HCT116 (cell line): ENCODE data around the gene BBC3. TPM values are rescaled to one million over a fixed set of nuclear protein-coding genes. Genes with fewer than 3 reads are reported as not detected.
A peak's percentile ranks its signal among the peaks of the same experiment; 100 is the strongest.

Experiments used
- ATAC-seq: fragments of 200-7000 bp; cut with Tn5 transposase; 2 replicates; pipeline ENCODE4 v1.9.1; 2020; ENCODE audit warnings: mild to moderate bottlenecking, moderate library complexity
- BruUV-seq: library from RNA; stranded (reverse); fragments of 400-500 nt; replicated peaks from 2 replicates; lab custom pipeline; 2021; lab: Mats Ljungman, UMichigan
- CTCF ChIA-PET: fragments of 300-600 bp; sonication (Branson Sonifier 250); formaldehyde crosslinking; loops from one replicate; lab custom pipeline; 2021; ENCODE audit warnings: antibody characterized with exemption; lab: Charles Lee
- POLR2A ChIA-PET: fragments of 300-600, 350-600 bp; sonication (Branson Sonifier 250); formaldehyde crosslinking; loops from one replicate; lab custom pipeline; 2021; ENCODE audit warnings: antibody characterized with exemption; lab: Charles Lee
- RAD21 ChIA-PET, 2 experiments: fragments of 300-600 bp; sonication (Branson Sonifier 250); formaldehyde crosslinking; loops; one replicate each; lab custom pipeline; 2023; ENCODE audit warnings: low total read pairs in 2 of 2; ENCODE audit not compliant: uncharacterized antibody in 2 of 2, unreplicated experiment in 2 of 2, low non-redundant PET in 1 of 2; lab: Charles Lee
- DNase-seq: peaks from one replicate; pipeline ENCODE4 v3.0.0-alpha.2; 2010; ENCODE audit warnings: low read depth, low spot score
- H2AFZ ChIP-seq: fragments of 200-600 bp; shearing (Covaris generic), sonication (generic); 2 replicates; pipeline ENCODE4 v1.6.1; 2017; ENCODE audit warnings: low read depth, mixed run types, mixed read lengths, antibody characterized with exemption, low read length; ENCODE audit not compliant: poor library complexity, severe bottlenecking
- H3K27ac ChIP-seq: 2 replicates; pipeline ENCODE4 v1.5.1; 2012; ENCODE audit warnings: low read depth, low read length
- H3K27me3 ChIP-seq: fragments of 200-600 bp; sonication (generic); 2 replicates; pipeline ENCODE4 v1.6.1; 2016; ENCODE audit warnings: mixed run types, low read length, mixed read lengths; ENCODE audit not compliant: insufficient read depth
- H3K36me3 ChIP-seq, 2 experiments: fragments of 200-500 bp in 1 of 2; fragments of 200-600 bp in 1 of 2; sonication (Bioruptor generic) in 1 of 2; sonication (generic) in 1 of 2; 2 replicates each; pipeline versions ENCODE4 v1.5.1 to v1.6.1; 2014 to 2016; ENCODE audit warnings: low read length in 2 of 2, inconsistent platforms in 1 of 2, mixed read lengths in 1 of 2, mixed run types in 1 of 2; ENCODE audit not compliant: insufficient read depth in 2 of 2, control insufficient read depth in 1 of 2
- H3K4me1 ChIP-seq, 2 experiments: fragments of 200-600 bp in 1 of 2; sonication (generic) in 1 of 2; 2 replicates each; pipeline versions ENCODE4 v1.5.1 to v1.6.1; 2012 to 2017; ENCODE audit warnings: low read length in 2 of 2, inconsistent platforms in 1 of 2, mild to moderate bottlenecking in 1 of 2, mixed read lengths in 1 of 2, mixed run types in 1 of 2, moderate library complexity in 1 of 2; ENCODE audit not compliant: insufficient read depth in 2 of 2, control insufficient read depth in 1 of 2
- H3K4me2 ChIP-seq: fragments of 200-600 bp; sonication (generic); 2 replicates; pipeline ENCODE4 v1.6.1; 2017; ENCODE audit warnings: mixed run types, low read length, mixed read lengths
- H3K4me3 ChIP-seq, 2 experiments: fragments of 200-600 bp in 1 of 2; sonication (generic) in 1 of 2; replicated peaks in 1 of 2; 2 replicates each; pipeline ENCODE4 v1.5.1; 2011 to 2016; ENCODE audit warnings: low read length in 2 of 2, control low read depth in 1 of 2, low read depth in 1 of 2, mild to moderate bottlenecking in 1 of 2, mixed read lengths in 1 of 2, mixed run types in 1 of 2
- H3K79me2 ChIP-seq: fragments of 200-600 bp; sonication (generic); 2 replicates; pipeline ENCODE4 v1.6.1; 2017; ENCODE audit warnings: mild to moderate bottlenecking, mixed run types, low read length, moderate library complexity, mixed read lengths; ENCODE audit not compliant: insufficient read depth
- H3K9ac ChIP-seq: fragments of 200-600 bp; sonication (generic); 2 replicates; pipeline ENCODE4 v1.6.1; 2016; ENCODE audit warnings: low read length, mixed read lengths
- H3K9me2 ChIP-seq: fragments of 200-600 bp; sonication (generic), shearing (Covaris generic); 2 replicates; pipeline ENCODE4 v1.6.1; 2017; ENCODE audit warnings: mixed run types, mild to moderate bottlenecking, moderate library complexity; ENCODE audit not compliant: insufficient read depth
- H3K9me3 ChIP-seq, 2 experiments: fragments of 200-500 bp in 1 of 2; fragments of 200-600 bp in 1 of 2; sonication (Bioruptor generic) in 1 of 2; sonication (generic) in 1 of 2; 2 replicates each; pipeline ENCODE4 v1.6.1; 2014 to 2017; ENCODE audit warnings: low read length in 2 of 2, mixed read lengths in 2 of 2, inconsistent platforms in 1 of 2, low read depth in 1 of 2, mild to moderate bottlenecking in 1 of 2, mixed run types in 1 of 2, moderate library complexity in 1 of 2; ENCODE audit not compliant: control insufficient read depth in 1 of 2, insufficient read depth in 1 of 2
- H4K20me1 ChIP-seq: fragments of 200-600 bp; sonication (generic), shearing (Covaris generic); 2 replicates; pipeline ENCODE4 v1.6.1; 2017; ENCODE audit warnings: mixed run types, mild to moderate bottlenecking, moderate library complexity; ENCODE audit not compliant: insufficient read depth
- CBX3 ChIP-seq: IDR thresholded peaks from 2 replicates; pipeline ENCODE4 v1.6.1; 2012; ENCODE audit warnings: low read depth
- EGR1 ChIP-seq: IDR thresholded peaks from 2 replicates; pipeline ENCODE4 v1.6.1; 2012; ENCODE audit warnings: low read depth
- FOSL1 ChIP-seq: IDR thresholded peaks from 2 replicates; pipeline ENCODE4 v1.6.1; 2012; ENCODE audit warnings: low read depth
- JUND ChIP-seq: IDR thresholded peaks from 2 replicates; pipeline ENCODE4 v1.6.1; 2012
- POLR2A ChIP-seq: IDR thresholded peaks from 2 replicates; pipeline ENCODE4 v1.7.0; 2011; ENCODE audit warnings: borderline replicate concordance; ENCODE audit not compliant: insufficient read depth, insufficient read length; ENCODE audit errors: extremely low read depth
- POLR2AphosphoS5 ChIP-seq: IDR thresholded peaks from 2 replicates; pipeline ENCODE4 v1.6.1; 2011; ENCODE audit warnings: mild to moderate bottlenecking, low read depth, low read length, moderate library complexity
- RAD21 ChIP-seq: IDR thresholded peaks from 2 replicates; pipeline ENCODE4 v1.6.1; 2012; ENCODE audit warnings: low read depth, mild to moderate bottlenecking
- SP1 ChIP-seq: IDR thresholded peaks from 2 replicates; pipeline ENCODE4 v1.6.1; 2012; ENCODE audit warnings: low read depth
- TCF7L2 ChIP-seq: IDR thresholded peaks from 2 replicates; pipeline ENCODE4 v1.7.0; 2011; ENCODE audit warnings: borderline replicate concordance, inconsistent platforms; ENCODE audit not compliant: insufficient read depth, insufficient read length; ENCODE audit errors: extremely low read depth
- YY1 ChIP-seq: IDR thresholded peaks from 2 replicates; pipeline ENCODE4 v1.6.1; 2011; ENCODE audit warnings: low read length, low read depth, moderate library complexity, mild to moderate bottlenecking; ENCODE audit not compliant: insufficient replicate concordance; ENCODE audit errors: extremely low read depth
- intact Hi-C: fragments of 100-400 bp; cut with micrococcal nuclease; formaldehyde crosslinking; loops from 2 replicates; pipeline ENCODE4 v1.10.0; 2022
- total RNA-seq: library from RNA; stranded (reverse); gene quantifications from one replicate; pipeline ENCODE4 v1.2.1, GENCODE V29; 2021; ENCODE audit not compliant: unreplicated experiment
- TF ChIP-seq, protein P1 (sequence below): IDR thresholded peaks from 2 replicates; pipeline ENCODE4 v1.6.1; 2012
- TF ChIP-seq, protein P2 (sequence below): IDR thresholded peaks from 2 replicates; pipeline ENCODE4 v1.6.1; 2012; ENCODE audit warnings: low read depth
- TF ChIP-seq, protein P3 (sequence below), 3 experiments: fragments of 200-600 bp in 1 of 3; sonication (generic) in 1 of 3; IDR thresholded peaks in 2 of 3; conservative IDR thresholded peaks in 1 of 3; 2 replicates each; pipeline ENCODE4 v1.5.1; 2012 to 2017; ENCODE audit warnings: low read depth in 2 of 3, low read length in 2 of 3, antibody characterized with exemption in 1 of 3, borderline replicate concordance in 1 of 3, control low read depth in 1 of 3, mild to moderate bottlenecking in 1 of 3, mixed read lengths in 1 of 3, mixed run types in 1 of 3, moderate library complexity in 1 of 3; ENCODE audit not compliant: insufficient read depth in 1 of 3

BBC3 gene
- total RNA-seq, 1 experiment from 2014 or later, result 45.0 TPM

- Histone ChIP-seq H2AFZ (no peak overlapping the region), H3K79me2 (no peaks in the 10 kb centered on the region), H3K4me1 (peaks cover 28 to 44% of the 10 kb centered on the region in 2 experiments), H3K9me2 (no peaks in the 10 kb centered on the region), H3K9ac (peak overlapping the region; percentile 43), H3K4me2 (peak overlapping the region; percentile 73), H3K27ac (peak overlapping the region; percentile 51; the same call in 1 of the 2 replicates), H3K36me3 (no peaks in the 10 kb centered on the region), H3K4me3 (peak overlapping the region; percentile 27 to 39), H3K9me3 (no peaks in the 10 kb centered on the region), H3K27me3 (no peaks in the 10 kb centered on the region), H4K20me1 (no peaks in the 10 kb centered on the region)
- TSS peak; percentile 79 for BruUV-seq
- CTCF ChIA-PET, result no interaction called here
- RAD21 ChIA-PET, result interaction anchor here in 1 of 2 experiments (0.6 kb wide), 1 partner anchor 69 kb away, joined by 5 read pairs; no protein-coding TSS in a partner anchor
- DNase-seq (peak; percentile 77), ATAC-seq (peak; percentile 73)
- intact Hi-C loops, result no loop called here
- POLR2A ChIA-PET, result interaction anchor here (0.5 to 1.0 kb wide), 8 partner anchors 9 to 1549 kb away, joined by 3 to 7 read pairs (median 4); partner anchors contain the start of genes QPCTL and SNRPD2
- no peak for TF ChIP-seq RAD21
- peak; percentile 35; the same call in 1 of the 2 replicates for TF ChIP-seq EGR1
- no peak for TF ChIP-seq POLR2A
- TF ChIP-seq, protein P1, sequence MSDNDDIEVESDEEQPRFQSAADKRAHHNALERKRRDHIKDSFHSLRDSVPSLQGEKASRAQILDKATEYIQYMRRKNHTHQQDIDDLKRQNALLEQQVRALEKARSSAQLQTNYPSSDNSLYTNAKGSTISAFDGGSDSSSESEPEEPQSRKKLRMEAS, result no peak
- TF ChIP-seq SP1, result peak; percentile 55; the same call in 1 of the 2 replicates
- peak; percentile 89 for TF ChIP-seq YY1
- TF ChIP-seq CBX3, result peak; percentile 35; the same call in 1 of the 2 replicates
- TF ChIP-seq, protein P2, sequence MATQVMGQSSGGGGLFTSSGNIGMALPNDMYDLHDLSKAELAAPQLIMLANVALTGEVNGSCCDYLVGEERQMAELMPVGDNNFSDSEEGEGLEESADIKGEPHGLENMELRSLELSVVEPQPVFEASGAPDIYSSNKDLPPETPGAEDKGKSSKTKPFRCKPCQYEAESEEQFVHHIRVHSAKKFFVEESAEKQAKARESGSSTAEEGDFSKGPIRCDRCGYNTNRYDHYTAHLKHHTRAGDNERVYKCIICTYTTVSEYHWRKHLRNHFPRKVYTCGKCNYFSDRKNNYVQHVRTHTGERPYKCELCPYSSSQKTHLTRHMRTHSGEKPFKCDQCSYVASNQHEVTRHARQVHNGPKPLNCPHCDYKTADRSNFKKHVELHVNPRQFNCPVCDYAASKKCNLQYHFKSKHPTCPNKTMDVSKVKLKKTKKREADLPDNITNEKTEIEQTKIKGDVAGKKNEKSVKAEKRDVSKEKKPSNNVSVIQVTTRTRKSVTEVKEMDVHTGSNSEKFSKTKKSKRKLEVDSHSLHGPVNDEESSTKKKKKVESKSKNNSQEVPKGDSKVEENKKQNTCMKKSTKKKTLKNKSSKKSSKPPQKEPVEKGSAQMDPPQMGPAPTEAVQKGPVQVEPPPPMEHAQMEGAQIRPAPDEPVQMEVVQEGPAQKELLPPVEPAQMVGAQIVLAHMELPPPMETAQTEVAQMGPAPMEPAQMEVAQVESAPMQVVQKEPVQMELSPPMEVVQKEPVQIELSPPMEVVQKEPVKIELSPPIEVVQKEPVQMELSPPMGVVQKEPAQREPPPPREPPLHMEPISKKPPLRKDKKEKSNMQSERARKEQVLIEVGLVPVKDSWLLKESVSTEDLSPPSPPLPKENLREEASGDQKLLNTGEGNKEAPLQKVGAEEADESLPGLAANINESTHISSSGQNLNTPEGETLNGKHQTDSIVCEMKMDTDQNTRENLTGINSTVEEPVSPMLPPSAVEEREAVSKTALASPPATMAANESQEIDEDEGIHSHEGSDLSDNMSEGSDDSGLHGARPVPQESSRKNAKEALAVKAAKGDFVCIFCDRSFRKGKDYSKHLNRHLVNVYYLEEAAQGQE, result no peak
- TF ChIP-seq, protein P3, sequence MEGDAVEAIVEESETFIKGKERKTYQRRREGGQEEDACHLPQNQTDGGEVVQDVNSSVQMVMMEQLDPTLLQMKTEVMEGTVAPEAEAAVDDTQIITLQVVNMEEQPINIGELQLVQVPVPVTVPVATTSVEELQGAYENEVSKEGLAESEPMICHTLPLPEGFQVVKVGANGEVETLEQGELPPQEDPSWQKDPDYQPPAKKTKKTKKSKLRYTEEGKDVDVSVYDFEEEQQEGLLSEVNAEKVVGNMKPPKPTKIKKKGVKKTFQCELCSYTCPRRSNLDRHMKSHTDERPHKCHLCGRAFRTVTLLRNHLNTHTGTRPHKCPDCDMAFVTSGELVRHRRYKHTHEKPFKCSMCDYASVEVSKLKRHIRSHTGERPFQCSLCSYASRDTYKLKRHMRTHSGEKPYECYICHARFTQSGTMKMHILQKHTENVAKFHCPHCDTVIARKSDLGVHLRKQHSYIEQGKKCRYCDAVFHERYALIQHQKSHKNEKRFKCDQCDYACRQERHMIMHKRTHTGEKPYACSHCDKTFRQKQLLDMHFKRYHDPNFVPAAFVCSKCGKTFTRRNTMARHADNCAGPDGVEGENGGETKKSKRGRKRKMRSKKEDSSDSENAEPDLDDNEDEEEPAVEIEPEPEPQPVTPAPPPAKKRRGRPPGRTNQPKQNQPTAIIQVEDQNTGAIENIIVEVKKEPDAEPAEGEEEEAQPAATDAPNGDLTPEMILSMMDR (IDR thresholded peaks at IDR 0.05 in 2 of 3, conservative IDR thresholded peaks at IDR 0.05 in 1 of 3; ENCODE audit: borderline replicate concordance in 1 of 3, insufficient read depth in 1 of 3, low read depth in 2 of 3, low read length in 2 of 3), result no peak
- TF ChIP-seq JUND, result peak; percentile 80
- TF ChIP-seq FOSL1, result peak; percentile 57
- TF ChIP-seq POLR2AphosphoS5, result peak; percentile 64
- TF ChIP-seq TCF7L2, result no peak
- TF ChIP-seq, all 23 proteins: peak for 7
Observed at GRCh38 chr19:47240996-47241918, 10.3 kb upstream of the BBC3 start.
